Kidney epithelial cell (primary cell): ENCODE results near the gene GLRX5. TPM values are rescaled to one million over a fixed set of nuclear protein-coding genes. Genes with fewer than 3 reads are reported as not detected.

Experiments
- DNase-seq: peaks from one replicate; pipeline ENCODE4 v3.0.0-alpha.2; 2010; ENCODE audit warnings: low read depth
- H3K27me3 ChIP-seq: 2 replicates; pipeline ENCODE4 v1.6.0; 2011; ENCODE audit warnings: low read length; ENCODE audit not compliant: control insufficient read depth, insufficient read depth
- H3K36me3 ChIP-seq: 2 replicates; pipeline ENCODE4 v1.5.1; 2011; ENCODE audit warnings: low read length; ENCODE audit not compliant: control insufficient read depth, insufficient read depth
- H3K4me3 ChIP-seq: 2 replicates; pipeline ENCODE4 v1.5.1; 2011; ENCODE audit warnings: low read depth, mild to moderate bottlenecking, control low read depth, low read length
- total RNA-seq: library from RNA; depleted of rRNA; stranded (reverse); fragments of >200 nt; gene quantifications from 2 replicates; pipeline ENCODE4 v1.2.3, GENCODE V29; 2015
- TF ChIP-seq, protein P1 (sequence below): IDR thresholded peaks from 2 replicates; pipeline ENCODE4 v1.5.1; 2011; ENCODE audit warnings: mild to moderate bottlenecking, moderate library complexity, low read length, control low read depth, inconsistent platforms; ENCODE audit not compliant: insufficient read depth, poor library complexity, severe bottlenecking

GLRX5 gene
- total RNA-seq, 1 donor from 2014 or later, result 48.3 TPM

DNA sequence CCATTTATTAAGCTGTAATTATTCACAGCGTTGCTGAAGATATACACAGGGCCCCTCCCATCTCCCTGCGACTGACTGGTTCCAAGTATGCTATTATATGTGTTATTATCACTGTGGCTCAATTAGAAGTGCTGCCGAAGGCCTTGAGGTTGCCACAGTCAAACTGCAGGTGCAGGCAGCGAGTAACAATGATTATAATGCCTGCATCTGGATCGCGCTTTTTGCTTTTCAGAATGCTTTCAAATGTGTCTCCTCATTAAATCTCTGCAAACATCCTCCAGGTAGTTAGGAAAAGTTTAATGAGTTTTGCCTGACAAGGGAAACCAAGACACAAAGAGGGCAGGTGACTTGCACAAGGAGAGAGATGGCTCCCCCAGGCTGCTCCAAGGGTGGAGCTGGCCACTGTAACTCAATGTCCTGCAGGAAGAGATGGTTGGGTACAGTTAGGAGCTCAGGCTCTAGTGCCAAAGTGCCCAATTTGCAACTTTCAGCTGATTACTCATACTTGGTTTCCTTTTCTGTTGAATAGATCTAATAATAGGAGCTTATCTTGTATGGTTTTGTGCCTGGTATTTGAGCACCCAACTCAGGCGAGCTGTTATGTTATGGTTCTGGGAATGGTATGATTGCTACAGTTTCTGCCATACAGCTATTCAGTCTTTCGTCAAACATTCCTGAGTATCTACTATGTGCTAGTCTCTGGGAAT, 16.7 kb upstream of the GLRX5 start:
- Histone ChIP-seq H3K4me3 (no peak overlapping the region), H3K27me3 (peaks cover 16% of the 10 kb centered on the region), H3K36me3 (no peaks in the 10 kb centered on the region)
- TF ChIP-seq, protein P1, sequence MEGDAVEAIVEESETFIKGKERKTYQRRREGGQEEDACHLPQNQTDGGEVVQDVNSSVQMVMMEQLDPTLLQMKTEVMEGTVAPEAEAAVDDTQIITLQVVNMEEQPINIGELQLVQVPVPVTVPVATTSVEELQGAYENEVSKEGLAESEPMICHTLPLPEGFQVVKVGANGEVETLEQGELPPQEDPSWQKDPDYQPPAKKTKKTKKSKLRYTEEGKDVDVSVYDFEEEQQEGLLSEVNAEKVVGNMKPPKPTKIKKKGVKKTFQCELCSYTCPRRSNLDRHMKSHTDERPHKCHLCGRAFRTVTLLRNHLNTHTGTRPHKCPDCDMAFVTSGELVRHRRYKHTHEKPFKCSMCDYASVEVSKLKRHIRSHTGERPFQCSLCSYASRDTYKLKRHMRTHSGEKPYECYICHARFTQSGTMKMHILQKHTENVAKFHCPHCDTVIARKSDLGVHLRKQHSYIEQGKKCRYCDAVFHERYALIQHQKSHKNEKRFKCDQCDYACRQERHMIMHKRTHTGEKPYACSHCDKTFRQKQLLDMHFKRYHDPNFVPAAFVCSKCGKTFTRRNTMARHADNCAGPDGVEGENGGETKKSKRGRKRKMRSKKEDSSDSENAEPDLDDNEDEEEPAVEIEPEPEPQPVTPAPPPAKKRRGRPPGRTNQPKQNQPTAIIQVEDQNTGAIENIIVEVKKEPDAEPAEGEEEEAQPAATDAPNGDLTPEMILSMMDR, result no peak
- no peak for DNase-seq

- no peaks in the 10 kb centered on the region for H3K36me3 ChIP-seq
- TF ChIP-seq, protein P1, result no peak
- DNase-seq, result no peak
- H3K4me3 ChIP-seq, result no peak overlapping the region
- H3K27me3 ChIP-seq, result peaks cover 16% of the 10 kb centered on the region
Measured at GRCh38 chr14:95519699-95520098, 15.2 kb upstream of the GLRX5 start.

- Histone ChIP-seq H3K27me3 (peaks cover 12% of the 10 kb centered on the region), H3K4me3 (no peak overlapping the region), H3K36me3 (no peaks in the 10 kb centered on the region)
- DNase-seq, result no peak
- TF ChIP-seq, protein P1, result no peak
Measured at GRCh38 chr14:95520346-95520745, 14.5 kb upstream of the GLRX5 start.

DNA sequence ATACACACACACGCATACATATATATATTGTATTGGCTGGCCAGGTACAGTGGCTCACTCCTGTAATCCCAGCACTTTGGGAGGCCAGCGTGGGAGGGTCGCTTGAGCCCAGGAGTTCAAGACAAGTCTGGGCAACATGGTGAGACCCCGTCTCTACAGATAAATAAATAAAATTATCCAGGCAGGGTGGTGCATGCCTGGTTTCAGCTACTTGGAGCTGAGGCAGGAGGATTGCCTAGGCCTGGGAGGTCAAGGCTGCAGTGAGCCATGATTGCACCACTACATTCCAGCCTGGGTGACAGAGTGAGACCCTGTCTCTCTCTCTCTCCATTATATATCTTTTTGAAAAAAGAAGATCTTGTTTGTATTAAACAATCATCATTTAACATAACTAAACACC, 13.8 kb upstream of the GLRX5 start:
- H3K36me3 ChIP-seq, result no peaks in the 10 kb centered on the region
- H3K27me3 ChIP-seq, result peaks cover 7% of the 10 kb centered on the region
- DNase-seq, result no peak
- TF ChIP-seq, protein P1, result no peak
- H3K4me3 ChIP-seq, result no peak overlapping the region

DNA sequence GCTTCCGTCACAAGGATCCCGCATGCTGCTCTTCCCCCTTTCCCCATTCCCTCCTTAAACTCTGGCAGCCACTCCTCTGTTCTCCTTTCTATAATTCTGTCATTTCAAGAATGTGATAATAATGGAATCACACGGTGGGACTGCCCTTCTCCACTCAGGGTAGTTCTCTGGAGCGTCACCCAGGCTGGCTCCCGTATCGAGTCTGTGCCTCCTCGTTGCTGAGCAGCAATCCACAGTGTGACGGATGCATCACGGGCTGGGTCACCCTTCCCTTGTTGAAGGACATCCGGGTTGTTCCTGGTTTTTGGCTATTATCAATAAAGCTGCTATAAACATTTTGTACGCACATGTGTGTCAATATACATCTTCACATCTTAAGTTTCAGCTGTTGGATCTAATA, 12.7 kb upstream of the GLRX5 start:
- DNase-seq, result no peak
- TF ChIP-seq, protein P1, result no peak
- Histone ChIP-seq H3K4me3 (no peak overlapping the region), H3K27me3 (peaks cover 3% of the 10 kb centered on the region), H3K36me3 (no peaks in the 10 kb centered on the region)

DNA sequence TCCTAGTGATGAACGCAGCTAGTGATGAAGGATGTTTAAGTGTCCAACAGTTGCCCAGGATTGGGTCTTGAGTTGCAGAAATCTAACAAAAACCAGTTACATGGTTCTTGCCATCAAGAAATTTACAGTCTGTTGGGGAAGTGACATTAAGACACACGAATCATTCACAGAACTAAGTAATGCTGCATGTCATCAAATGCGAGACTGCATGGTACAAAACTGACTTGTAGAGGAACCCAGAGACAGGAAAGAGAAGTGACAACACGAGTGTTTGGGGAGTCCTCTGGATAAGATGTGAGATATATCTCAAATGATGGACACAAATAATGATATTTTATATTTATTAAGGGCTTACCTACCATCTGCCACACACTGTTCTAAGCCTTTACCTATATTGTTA, 12.3 kb upstream of the GLRX5 start:
- Histone ChIP-seq H3K36me3 (no peaks in the 10 kb centered on the region), H3K4me3 (no peak overlapping the region), H3K27me3 (peaks cover 3% of the 10 kb centered on the region)
- DNase-seq, result no peak
- TF ChIP-seq, protein P1, result no peak
